Colonic mucosa (tissue), 4 donors: ENCODE data around the gene ATP1B1. TPM values are rescaled to one million over a fixed set of nuclear protein-coding genes. Genes with fewer than 3 reads are reported as not detected.

Experiments used
- DNase-seq: peaks from one replicate; pipeline ENCODE4 v3.0.0-alpha.2; 2020
- H3K27ac ChIP-seq: fragments of 200-600 bp; one replicate; pipeline ENCODE4 v1.8.0; 2021
- H3K27me3 ChIP-seq: fragments of 200-600 bp; one replicate; pipeline ENCODE4 v1.8.0; 2021
- H3K36me3 ChIP-seq: fragments of 200-600 bp; one replicate; pipeline ENCODE4 v1.8.0; 2021
- H3K4me1 ChIP-seq: fragments of 200-600 bp; one replicate; pipeline ENCODE4 v1.8.0; 2021; ENCODE audit warnings: mild to moderate bottlenecking
- H3K4me3 ChIP-seq: fragments of 200-600 bp; one replicate; pipeline ENCODE4 v1.8.0; 2021
- H3K9ac ChIP-seq, 2 donors: one replicate each; pipeline ENCODE4 v1.7.0; 2013; ENCODE audit warnings: control low read depth in 2 of 2, low read depth in 2 of 2, low read length in 2 of 2
- H3K9me3 ChIP-seq: fragments of 200-600 bp; one replicate; pipeline ENCODE4 v1.8.0; 2021
- CTCF ChIP-seq: fragments of 200-600 bp; IDR thresholded peaks from one replicate; pipeline ENCODE4 v1.8.0; 2022; ENCODE audit warnings: antibody characterized with exemption, mild to moderate bottlenecking
- intact Hi-C: fragments of 100-400 bp; cut with DNase I; formaldehyde crosslinking; loops from one replicate; pipeline ENCODE4 v1.14.1; 2022
- total RNA-seq, 2 donors: library from RNA; stranded (reverse); fragmentation: NEBNext Ultra II Directional in 1 of 2; extraction: Animal tissue kit (Norgen Biotek cat#: 25700) in 1 of 2; gene quantifications; one replicate each; pipeline ENCODE4 v1.2.1, GENCODE V29; 2021
- donor health status: healthy.
- donor health status: DM: no; HTN: no; CAD: no.
- donor health status: DM: no; HTN: no; CAD: no.

Gene ATP1B1
- total RNA-seq, 2 donors from 2014 or later: 378 to 678 TPM

- no peak for TF ChIP-seq CTCF
- Histone ChIP-seq H3K27me3 (no peaks in the 10 kb centered on the region), H3K9ac (peak overlapping the region; percentile 14 to 100), H3K4me1 (peaks cover 15% of the 10 kb centered on the region), H3K36me3 (no peaks in the 10 kb centered on the region), H3K9me3 (no peaks in the 10 kb centered on the region), H3K4me3 (peak overlapping the region; percentile 82), H3K27ac (peak overlapping the region; percentile 92)
- intact Hi-C loops: no loop called here
- DNase-seq: peak; percentile 51
Observed at GRCh38 chr1:169110689-169111447, 4.4 kb downstream of the ATP1B1 start.

GRCh38 chr1:169111472-169111871 lies 5.0 kb downstream of the ATP1B1 start:
- no peaks in the 10 kb centered on the region for H3K36me3 ChIP-seq
- peak overlapping the region; percentile 92 for H3K27ac ChIP-seq
- TF ChIP-seq CTCF: no peak
- H3K27me3 ChIP-seq: no peaks in the 10 kb centered on the region
- H3K9ac ChIP-seq: peak overlapping the region in 1 of 2 donors; percentile 6
- intact Hi-C loops: no loop called here
- H3K9me3 ChIP-seq: no peaks in the 10 kb centered on the region
- no peak for DNase-seq
- no peak overlapping the region for H3K4me3 ChIP-seq
- H3K4me1 ChIP-seq: peaks cover 15% of the 10 kb centered on the region

- peak; percentile 53 for DNase-seq
- no peaks in the 10 kb centered on the region for H3K9me3 ChIP-seq
- no peaks in the 10 kb centered on the region for H3K36me3 ChIP-seq
- peak overlapping the region; percentile 92 for H3K27ac ChIP-seq
- peak overlapping the region in 1 of 2 donors; percentile 27 for H3K9ac ChIP-seq
- TF ChIP-seq CTCF: no peak
- H3K4me3 ChIP-seq: no peak overlapping the region
- peaks cover 15% of the 10 kb centered on the region for H3K4me1 ChIP-seq
- H3K27me3 ChIP-seq: no peaks in the 10 kb centered on the region
- intact Hi-C loops: no loop called here
Observed at GRCh38 chr1:169112241-169112640, 5.8 kb downstream of the ATP1B1 start.

- intact Hi-C loops: no loop called here
- H3K36me3 ChIP-seq: no peaks in the 10 kb centered on the region
Observed at GRCh38 chr1:169113613-169114119, 7.2 kb downstream of the ATP1B1 start.

More at GRCh38 chr1:169113613-169114119, 7.2 kb downstream of the ATP1B1 start:
- H3K9me3 ChIP-seq: no peaks in the 10 kb centered on the region
- H3K27ac ChIP-seq: peak overlapping the region; percentile 58
- no peak overlapping the region for H3K4me3 ChIP-seq
- H3K27me3 ChIP-seq: no peaks in the 10 kb centered on the region
- TF ChIP-seq CTCF: no peak
- H3K4me1 ChIP-seq: peaks cover 15% of the 10 kb centered on the region
- H3K9ac ChIP-seq: peak overlapping the region in 1 of 2 donors; percentile 7
- DNase-seq: no peak
